Right lung (tissue), 10 donors: ENCODE measurements around the gene CD33. TPM values are rescaled to one million over a fixed set of nuclear protein-coding genes. Genes with fewer than 3 reads are reported as not detected.
"Not testable (repeated sequence)": the region's sequence is repeated elsewhere in the genome, so short reads cannot be mapped to it uniquely, and the experiment has no call there.

Experiments used
- DNase-seq, 2 donors: peaks; one replicate each; pipeline ENCODE4 v3.0.0-alpha.2; 2013
- long read RNA-seq, 8 donors: transcript quantifications; one replicate each; lab custom pipeline, GENCODE V29; 2026
- polyA plus RNA-seq, 5 donors: library from polyadenylated mRNA; unstranded; fragments of 120-200 nt; gene quantifications; one replicate each; pipeline versions ENCODE4 v1.2.1 to v1.2.3, GENCODE V29; 2013; ENCODE audit warnings: inconsistent platforms in 1 of 5, low replicate concordance in 1 of 5; ENCODE audit not compliant: insufficient read length in 5 of 5, insufficient read depth in 1 of 5

Gene CD33
- 1 to 10 TPM; 2.5 to 4.2 (median 3.5) TPM for polyA plus RNA-seq
- long read RNA-seq, donor 1 = 0 reads
- long read RNA-seq, donor 2 = 0 reads
- long read RNA-seq, donor 3 = 0 reads
- long read RNA-seq, donor 4 = 0 reads
- long read RNA-seq, donor 5 = 0 reads
- long read RNA-seq, donor 6 = 0 reads
- long read RNA-seq, donor 7 = 0 reads
- long read RNA-seq, donor 8 = 0 reads

GRCh38 chr19:51224898-51225393 lies at the start of gene CD33:
TSS of gene CD33 (plus strand) at chr19:51225080. CDS start at chr19:51225119, 39 bp downstream.
- not testable (repeated sequence) for DNase-seq

GRCh38 chr19:51179256-51179655 lies 45.6 kb upstream of the CD33 start:
- DNase-seq = no peak

- no peak for DNase-seq
These were observed 43.4 kb upstream of the CD33 start for GRCh38 chr19:51181377-51181912.

GRCh38 chr19:51181913-51182419 lies 42.9 kb upstream of the CD33 start:
- no peak for DNase-seq

- DNase-seq = no peak
These were observed 41.3 kb upstream of the CD33 start for GRCh38 chr19:51183629-51184028.

GRCh38 chr19:51185069-51185867 lies 39.6 kb upstream of the CD33 start:
- no peak for DNase-seq

GRCh38 chr19:51185868-51186215 lies 39.0 kb upstream of the CD33 start:
- no peak for DNase-seq

GRCh38 chr19:51186323-51186722 lies 38.6 kb upstream of the CD33 start:
- no peak for DNase-seq

- no peak for DNase-seq
These were observed 37.3 kb upstream of the CD33 start for GRCh38 chr19:51187395-51188226.

GRCh38 chr19:51188227-51188559 lies 36.7 kb upstream of the CD33 start:
- DNase-seq = no peak

- DNase-seq = no peak
These were observed 32.2 kb upstream of the CD33 start for GRCh38 chr19:51192689-51193088.

- no peak for DNase-seq
These were observed 30.2 kb upstream of the CD33 start for GRCh38 chr19:51194527-51195315.

GRCh38 chr19:51195316-51195586 lies 29.6 kb upstream of the CD33 start:
- DNase-seq = no peak

- no peak for DNase-seq
These were observed 29.3 kb upstream of the CD33 start for GRCh38 chr19:51195616-51196015.

- DNase-seq = no peak
These were observed 28.7 kb upstream of the CD33 start for GRCh38 chr19:51196181-51196580.

GRCh38 chr19:51198641-51199040 lies 26.2 kb upstream of the CD33 start:
- DNase-seq = no peak

GRCh38 chr19:51200071-51200666 lies 24.7 kb upstream of the CD33 start:
- no peak for DNase-seq

GRCh38 chr19:51201712-51202111 lies 23.2 kb upstream of the CD33 start:
- DNase-seq = no peak

- DNase-seq = no peak
These were observed 21.0 kb upstream of the CD33 start for GRCh38 chr19:51203916-51204315.

GRCh38 chr19:51204321-51204720 lies 20.6 kb upstream of the CD33 start:
- no peak for DNase-seq

- no peak for DNase-seq
These were observed 17.1 kb upstream of the CD33 start for GRCh38 chr19:51207747-51208146.
